B cell (primary cell): Measurements from ENCODE around the gene TXK. TPM values are rescaled to one million over a fixed set of nuclear protein-coding genes. Genes with fewer than 3 reads are reported as not detected.

Experiments used
- ATAC-seq: fragments of 200-7000 bp; cut with Tn5 transposase; one replicate; pipeline ENCODE4 v1.10.0; 2021; ENCODE audit warnings: low read depth, mild to moderate bottlenecking, moderate number of reproducible peaks, moderate library complexity
- CTCF ChIA-PET: fragments of 350-600 bp; sonication (Branson Sonifier 250); formaldehyde crosslinking; loops from one replicate; lab custom pipeline; 2021; ENCODE audit warnings: antibody characterized with exemption, inconsistent platforms; lab: Charles Lee
- POLR2A ChIA-PET: fragments of 350-600 bp; sonication (Branson Sonifier 250); formaldehyde crosslinking; loops from one replicate; lab custom pipeline; 2021; ENCODE audit warnings: antibody characterized with exemption; lab: Charles Lee
- DNase-seq: peaks from one replicate; pipeline ENCODE4 v3.0.0; 2013
- H2AFZ ChIP-seq: 2 replicates; pipeline ENCODE4 v1.6.1; 2012; ENCODE audit warnings: mild to moderate bottlenecking, low read depth, low read length; ENCODE audit not compliant: insufficient read depth, poor library complexity, severe bottlenecking
- H3K27ac ChIP-seq, 2 donors: 1 replicate in 1 of 2; 2 replicates in 1 of 2; pipeline ENCODE4 v1.5.1; 2012 to 2013; ENCODE audit warnings: low read length in 2 of 2, mild to moderate bottlenecking in 2 of 2, moderate library complexity in 1 of 2
- H3K27me3 ChIP-seq, 4 experiments: fragments of 200-600 bp in 1 of 4; sonication (generic) in 1 of 4; replicated peaks in 1 of 4; 1 replicate in 2 of 4; 2 replicates in 2 of 4; pipeline versions ENCODE4 v1.6.1 to v1.7.0; 2013 to 2016; ENCODE audit warnings: low read length in 3 of 4, mild to moderate bottlenecking in 2 of 4, mixed read lengths in 1 of 4, moderate library complexity in 1 of 4; ENCODE audit not compliant: insufficient read depth in 4 of 4, control insufficient read depth in 3 of 4; ENCODE audit errors: control extremely low read depth in 1 of 4
- H3K36me3 ChIP-seq, 2 experiments: replicated peaks in 1 of 2; 1 replicate in 1 of 2; 2 replicates in 1 of 2; pipeline versions ENCODE4 v1.6.1 to v1.7.1; 2013; ENCODE audit warnings: low read length in 1 of 2; ENCODE audit not compliant: insufficient read depth in 2 of 2, control insufficient read depth in 1 of 2; ENCODE audit errors: control extremely low read depth in 1 of 2, extremely low read depth in 1 of 2
- H3K4me1 ChIP-seq, 2 donors: fragments of 200-600 bp in 1 of 2; sonication (generic) in 1 of 2; 1 replicate in 1 of 2; 2 replicates in 1 of 2; pipeline versions ENCODE4 v1.5.1 to v1.6.1; 2013 to 2017; ENCODE audit warnings: low read length in 2 of 2; ENCODE audit not compliant: control insufficient read depth in 2 of 2, insufficient read depth in 2 of 2
- H3K4me2 ChIP-seq: replicated peaks from 2 replicates; pipeline ENCODE3; 2012; ENCODE audit warnings: mild to moderate bottlenecking, low read depth, low read length; ENCODE audit not compliant: poor library complexity, severe bottlenecking
- H3K4me3 ChIP-seq, 5 experiments: fragments of 200-600 bp in 1 of 5; sonication (generic) in 1 of 5; 1 replicate in 3 of 5; 2 replicates in 2 of 5; pipeline versions ENCODE4 v1.5.1 to v1.7.0; 2011 to 2016; ENCODE audit warnings: low read length in 4 of 5, mild to moderate bottlenecking in 4 of 5, low read depth in 2 of 5, control low read depth in 1 of 5, moderate library complexity in 1 of 5; ENCODE audit not compliant: insufficient read depth in 1 of 5; ENCODE audit errors: control extremely low read depth in 1 of 5, extremely low read depth in 1 of 5
- H3K79me2 ChIP-seq: fragments of 200-600 bp; sonication (generic); one replicate; pipeline ENCODE4 v1.6.0; 2016; ENCODE audit warnings: low read length; ENCODE audit not compliant: control insufficient read depth, insufficient read depth
- H3K9ac ChIP-seq: fragments of 200-600 bp; sonication (generic); 2 replicates; pipeline ENCODE4 v1.6.1; 2017; ENCODE audit warnings: mild to moderate bottlenecking, low read length, moderate library complexity
- H3K9me3 ChIP-seq, 3 donors: one replicate each; pipeline versions ENCODE4 v1.6.1 to v1.7.1; 2013; ENCODE audit warnings: low read length in 2 of 3; ENCODE audit not compliant: control insufficient read depth in 2 of 3, insufficient read depth in 1 of 3; ENCODE audit errors: control extremely low read depth in 1 of 3
- H4K20me1 ChIP-seq: 2 replicates; pipeline ENCODE4 v1.6.0; 2012; ENCODE audit warnings: mild to moderate bottlenecking, low read length; ENCODE audit not compliant: insufficient read depth, control insufficient read depth, poor library complexity, severe bottlenecking
- H3K27ac Mint-ChIP-seq: one replicate; pipeline ENCODE4 v1.8.0; 2021; ENCODE audit warnings: mixed read lengths
- H3K27me3 Mint-ChIP-seq: one replicate; pipeline ENCODE4 v1.8.0; 2021; ENCODE audit warnings: mixed read lengths
- H3K4me1 Mint-ChIP-seq: one replicate; pipeline ENCODE4 v1.8.0; 2021; ENCODE audit warnings: mixed read lengths
- H3K4me3 Mint-ChIP-seq: one replicate; pipeline ENCODE4 v1.8.0; 2021; ENCODE audit warnings: mixed read lengths
- H3K9me3 Mint-ChIP-seq: one replicate; pipeline ENCODE4 v1.8.0; 2022; ENCODE audit warnings: mixed read lengths; ENCODE audit not compliant: insufficient read depth
- EZH2 ChIP-seq: IDR thresholded peaks from 2 replicates; pipeline ENCODE4 v1.6.1; 2012; ENCODE audit warnings: borderline replicate concordance, low read depth, mild to moderate bottlenecking, moderate library complexity, low read length; ENCODE audit not compliant: insufficient read depth, poor library complexity, severe bottlenecking
- WGBS: methylation state at CpG from one replicate; pipeline ENCODE4 v1.1.5; 2013; ENCODE audit warnings: missing lambda C conversion rate; ENCODE audit not compliant: insufficient coverage; 5-methylcytosine and 5-hydroxymethylcytosine counted together
- intact Hi-C: fragments of 100-400 bp; cut with micrococcal nuclease; formaldehyde crosslinking; loops from one replicate; pipeline ENCODE4 v1.10.0; 2022
- polyA plus RNA-seq: library from polyadenylated mRNA; depleted of rRNA; stranded (reverse); fragments of >200 nt; gene quantifications from 2 replicates; pipeline ENCODE4 v1.2.3, GENCODE V29; 2012
- total RNA-seq, 2 donors: library from RNA; stranded (reverse); fragments of 120-200 nt in 1 of 2; gene quantifications; 1 replicate in 1 of 2; 2 replicates in 1 of 2; pipeline versions ENCODE4 v1.2.3 to v1.2.4, GENCODE V29; 2013 to 2022
- TF ChIP-seq, protein P1 (sequence below): fragments of 200-600 bp; IDR thresholded peaks from one replicate; pipeline ENCODE4 v1.8.0; 2022; ENCODE audit warnings: antibody characterized with exemption, mild to moderate bottlenecking

TXK gene
- total and polyA plus RNA-seq, 2 donors (not counting 1 experiment from before 2014, with no cell fraction given), result 0.79 to 1.1 TPM

DNA sequence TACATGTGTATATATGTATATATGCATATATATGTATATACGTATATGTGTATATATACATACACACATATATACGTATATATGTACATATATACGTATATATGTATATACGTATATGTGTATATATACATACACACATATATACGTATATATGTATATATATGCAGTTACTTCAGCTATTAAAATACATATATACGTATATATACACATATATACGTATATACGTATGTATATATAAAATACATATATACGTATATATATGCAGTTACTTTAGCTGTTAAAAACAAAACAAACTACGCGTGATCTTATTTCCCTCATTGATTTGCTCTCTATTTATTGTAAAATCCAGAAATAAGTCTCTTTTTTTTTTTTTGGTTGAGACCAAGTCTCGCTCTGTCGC lies 13.9 kb downstream of the TXK start:
- Histone ChIP-seq H3K9me3 (no peaks in the 10 kb centered on the region), H3K79me2 (no peaks in the 10 kb centered on the region), H3K36me3 (no peaks in the 10 kb centered on the region), H3K27ac (no peak overlapping the region), H3K4me2 (no peak overlapping the region), H3K27me3 (no peaks in the 10 kb centered on the region), H2AFZ (no peak overlapping the region), H3K4me1 (no peaks in the 10 kb centered on the region), H4K20me1 (no peaks in the 10 kb centered on the region), H3K9ac (no peak overlapping the region), H3K4me3 (no peak overlapping the region)
- Mint-ChIP-seq H3K9me3 (no peaks in the 10 kb centered on the region), H3K4me1 (no peaks in the 10 kb centered on the region), H3K27ac (no peak overlapping the region), H3K4me3 (no peak overlapping the region), H3K27me3 (peaks cover 5% of the 10 kb centered on the region)
- no peak for ATAC-seq
- 100% methylated on average over 2 of the region's 13 CpGs for WGBS
- ChIA-PET CTCF (interaction anchor here (1.3 kb wide), 1 partner anchor 11 kb away, joined by 4 read pairs; no protein-coding TSS in a partner anchor), POLR2A (no interaction called here)
- DNase-seq, result no peak
- intact Hi-C loops, result no loop called here
- no peak for TF ChIP-seq EZH2
- TF ChIP-seq, protein P1, sequence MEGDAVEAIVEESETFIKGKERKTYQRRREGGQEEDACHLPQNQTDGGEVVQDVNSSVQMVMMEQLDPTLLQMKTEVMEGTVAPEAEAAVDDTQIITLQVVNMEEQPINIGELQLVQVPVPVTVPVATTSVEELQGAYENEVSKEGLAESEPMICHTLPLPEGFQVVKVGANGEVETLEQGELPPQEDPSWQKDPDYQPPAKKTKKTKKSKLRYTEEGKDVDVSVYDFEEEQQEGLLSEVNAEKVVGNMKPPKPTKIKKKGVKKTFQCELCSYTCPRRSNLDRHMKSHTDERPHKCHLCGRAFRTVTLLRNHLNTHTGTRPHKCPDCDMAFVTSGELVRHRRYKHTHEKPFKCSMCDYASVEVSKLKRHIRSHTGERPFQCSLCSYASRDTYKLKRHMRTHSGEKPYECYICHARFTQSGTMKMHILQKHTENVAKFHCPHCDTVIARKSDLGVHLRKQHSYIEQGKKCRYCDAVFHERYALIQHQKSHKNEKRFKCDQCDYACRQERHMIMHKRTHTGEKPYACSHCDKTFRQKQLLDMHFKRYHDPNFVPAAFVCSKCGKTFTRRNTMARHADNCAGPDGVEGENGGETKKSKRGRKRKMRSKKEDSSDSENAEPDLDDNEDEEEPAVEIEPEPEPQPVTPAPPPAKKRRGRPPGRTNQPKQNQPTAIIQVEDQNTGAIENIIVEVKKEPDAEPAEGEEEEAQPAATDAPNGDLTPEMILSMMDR, result no peak

DNA sequence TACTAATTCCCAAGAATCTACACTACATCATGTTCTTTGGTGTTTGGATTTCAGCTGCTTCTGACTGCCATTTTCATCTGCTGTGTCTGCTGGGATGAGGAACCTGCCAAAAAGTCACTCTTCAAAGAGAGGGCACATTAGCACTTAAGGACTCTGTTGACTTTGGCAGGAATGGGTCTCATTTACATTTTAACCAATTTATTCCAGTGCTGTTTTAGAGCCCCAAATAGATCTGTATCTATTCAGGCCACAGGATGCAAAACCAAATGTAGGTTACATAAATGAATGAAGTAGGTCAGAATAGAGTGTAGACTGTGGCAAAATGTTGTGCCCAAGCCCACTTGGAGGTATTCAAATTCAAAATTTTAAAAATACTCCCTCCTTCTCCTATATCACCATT lies 14.4 kb downstream of the TXK start:
- ChIA-PET POLR2A (no interaction called here), CTCF (interaction anchor here (1.3 kb wide), 1 partner anchor 10 kb away, joined by 4 read pairs; no protein-coding TSS in a partner anchor)
- Histone ChIP-seq H3K27ac (no peak overlapping the region), H3K4me3 (no peak overlapping the region), H3K9ac (no peak overlapping the region), H3K9me3 (no peaks in the 10 kb centered on the region), H4K20me1 (no peaks in the 10 kb centered on the region), H3K4me1 (no peaks in the 10 kb centered on the region), H3K79me2 (no peaks in the 10 kb centered on the region), H3K36me3 (no peaks in the 10 kb centered on the region), H3K4me2 (no peak overlapping the region), H3K27me3 (no peaks in the 10 kb centered on the region), H2AFZ (no peak overlapping the region)
- no peak overlapping the region for H3K4me3 Mint-ChIP-seq
- TF ChIP-seq, protein P1, result no peak
- TF ChIP-seq EZH2, result no peak
- H3K4me1 Mint-ChIP-seq, result no peaks in the 10 kb centered on the region
- H3K9me3 Mint-ChIP-seq, result no peaks in the 10 kb centered on the region
- H3K27me3 Mint-ChIP-seq, result peaks cover 5% of the 10 kb centered on the region
- intact Hi-C loops, result no loop called here
- ATAC-seq (no peak), DNase-seq (no peak)
- H3K27ac Mint-ChIP-seq, result no peak overlapping the region
